Effector CD8-positive, alpha-beta T cell (primary cell): ENCODE results near the gene CRY2.
A peak's percentile ranks its signal among the peaks of the same experiment; 100 is the strongest.
"Not testable (repeated sequence)": the region's sequence is repeated elsewhere in the genome, so short reads cannot be mapped to it uniquely, and the experiment has no call there.

Source experiments
- DNase-seq: peaks from one replicate; lab custom pipeline; 2025; lab: John Stamatoyannopoulos, UW

CRY2 gene

GRCh38 chr11:45899448-45900174, 52.3 kb downstream of the CRY2 start:
- DNase-seq: peak; percentile 44

GRCh38 chr11:45900175-45900800, 53.0 kb downstream of the CRY2 start:
- not testable (repeated sequence) for DNase-seq

- DNase-seq: no peak
These were observed 53.8 kb downstream of the CRY2 start for GRCh38 chr11:45900916-45901617.

GRCh38 chr11:45901626-45902025, 54.4 kb downstream of the CRY2 start:
- DNase-seq: no peak

GRCh38 chr11:45902452-45903380, 55.4 kb downstream of the CRY2 start:
- no peak for DNase-seq

GRCh38 chr11:45904309-45904915, 57.1 kb downstream of the CRY2 start:
- no peak for DNase-seq

- DNase-seq: no peak
These were observed 57.8 kb downstream of the CRY2 start for GRCh38 chr11:45905095-45905494.

- DNase-seq: not testable (repeated sequence)
These were observed 58.3 kb downstream of the CRY2 start for GRCh38 chr11:45905576-45905975.

- no peak for DNase-seq
These were observed 58.9 kb downstream of the CRY2 start for GRCh38 chr11:45906096-45906682.

- no peak for DNase-seq
These were observed 59.8 kb downstream of the CRY2 start, which contains the start of gene FREY1 for GRCh38 chr11:45906965-45907611. TSS of gene FREY1 (minus strand) at chr11:45907271. CDS start at chr11:45907245, 26 bp downstream.

- DNase-seq: no peak
These were observed 60.7 kb downstream of the CRY2 start for GRCh38 chr11:45907911-45908370.

- no peak for DNase-seq
These were observed 62.6 kb downstream of the CRY2 start for GRCh38 chr11:45909594-45910475.

GRCh38 chr11:45910623-45911022, 63.3 kb downstream of the CRY2 start:
- no peak for DNase-seq

GRCh38 chr11:45913514-45913913, 66.2 kb downstream of the CRY2 start:
- DNase-seq: no peak

GRCh38 chr11:45913942-45914635, 66.8 kb downstream of the CRY2 start:
- no peak for DNase-seq

GRCh38 chr11:45915446-45915845, 68.2 kb downstream of the CRY2 start:
- DNase-seq: no peak

- DNase-seq: no peak
These were observed 70.0 kb downstream of the CRY2 start for GRCh38 chr11:45917286-45917622.

GRCh38 chr11:45917623-45918330, 70.5 kb downstream of the CRY2 start, which contains the start of gene PEX16:
TSS of gene PEX16 (minus strand) at chr11:45917877. CDS start at chr11:45917811, 66 bp downstream.
- DNase-seq: peak; percentile 90
